Stimulated activated CD4-positive, alpha-beta T cell treated with anti-CD3 and anti-CD28 coated beads, TNF-alpha, amount 100 ng/mL, for 24 hours (primary cell): ENCODE measurements around the gene ZKSCAN1.
A peak's percentile ranks its signal among the peaks of the same experiment; 100 is the strongest.
"Not testable (repeated sequence)": the region's sequence is repeated elsewhere in the genome, so short reads cannot be mapped to it uniquely, and the experiment has no call there.

Source experiments
- DNase-seq, 3 experiments: peaks; one replicate each; pipeline ENCODE4 v3.0.0-alpha.2; 2020; ENCODE audit warnings: low read depth in 3 of 3

ZKSCAN1 gene

DNA sequence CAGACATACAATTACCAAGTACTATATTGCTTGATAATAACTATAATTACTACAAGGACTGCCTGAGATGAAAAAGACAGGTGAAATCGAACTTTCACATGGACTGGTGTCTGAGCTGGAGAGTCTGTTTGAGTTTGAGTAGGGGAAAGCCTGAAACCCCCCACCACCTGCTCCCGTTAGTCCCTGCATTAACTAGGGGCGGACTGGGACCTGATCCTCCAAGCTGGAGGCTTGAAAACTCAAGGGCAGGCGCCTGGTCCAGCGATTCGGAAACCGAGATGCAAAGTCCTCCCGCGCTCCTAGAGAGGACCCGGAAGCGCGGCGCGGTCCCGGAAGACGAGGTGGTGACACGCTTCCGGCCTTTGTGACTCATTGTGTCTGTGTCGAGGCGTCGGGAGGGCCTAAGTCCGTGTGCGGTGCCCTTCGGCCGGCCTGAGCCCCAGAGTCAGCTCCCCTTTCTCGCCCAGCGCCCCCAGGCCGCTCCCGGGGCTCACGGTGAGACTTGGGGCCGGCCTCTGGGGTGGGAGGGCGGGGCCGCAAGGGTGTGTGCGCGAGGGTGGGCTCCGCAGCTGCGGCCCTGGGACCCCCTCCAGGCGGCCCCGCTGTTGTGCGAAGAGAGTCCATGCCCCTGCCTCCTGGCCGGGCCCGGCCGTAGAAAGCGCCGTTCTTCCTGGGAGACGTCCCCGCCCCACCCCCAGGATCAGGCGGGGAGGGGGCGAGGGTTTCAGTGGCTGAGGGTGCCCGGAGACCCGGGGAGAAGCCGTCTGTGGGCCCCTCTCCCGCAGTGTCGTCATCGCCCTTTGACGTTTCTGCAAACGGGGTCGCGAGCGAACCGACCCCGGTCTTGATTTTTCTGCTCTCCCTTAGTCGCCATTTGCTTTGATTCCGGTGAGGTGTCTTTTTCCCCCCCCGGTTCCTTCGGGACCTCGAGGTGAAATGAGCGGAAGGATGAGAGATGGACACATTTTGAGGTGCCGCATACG lies at the start of gene ZKSCAN1:
Gene ZKSCAN1 (plus strand): TSS at position 365 of the 983 bp plus-strand sequence. CDS start 7,911 bp downstream, outside the sequence.
- peak; percentile 66 to 81 (median 74) for DNase-seq

DNA sequence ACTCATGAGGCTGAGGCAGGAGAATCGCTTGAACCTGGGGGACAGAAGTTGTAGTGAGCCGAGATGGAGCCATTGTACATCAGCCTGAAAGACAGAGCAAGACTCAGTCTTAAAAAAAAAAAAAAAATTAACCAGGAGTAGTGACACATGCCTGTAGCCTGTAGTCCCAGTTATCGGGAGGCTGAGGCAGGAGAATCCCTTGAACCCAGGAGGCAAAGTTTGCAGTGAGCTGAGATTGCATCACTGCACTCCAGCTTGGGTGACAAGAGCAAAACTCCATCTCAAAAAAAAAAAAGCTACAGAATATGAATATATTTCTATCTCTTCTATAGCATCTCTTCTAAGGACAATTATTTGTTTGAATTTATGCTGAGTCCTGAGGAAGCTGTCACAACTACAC lies 46.1 kb upstream of the ZKSCAN1 start:
- DNase-seq = no peak

DNA sequence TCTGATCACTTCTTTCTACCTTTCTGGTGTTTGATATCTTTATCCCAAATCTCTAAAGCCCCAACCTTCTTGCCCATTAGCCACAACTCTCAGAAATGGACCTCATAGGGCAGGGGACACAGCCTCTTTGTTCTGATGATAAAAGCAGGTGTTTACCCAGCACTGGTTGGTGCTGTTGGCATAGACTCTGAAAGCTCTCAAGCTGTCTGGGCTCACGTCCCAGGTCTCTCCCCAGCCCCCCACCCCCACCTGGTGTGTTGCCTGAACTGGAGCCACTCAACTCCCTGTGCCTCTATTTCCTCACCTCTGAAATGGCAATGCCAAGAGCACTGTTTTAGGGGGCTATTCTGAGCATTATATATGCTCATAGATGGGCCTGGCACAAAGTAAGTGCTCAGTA lies 45.6 kb upstream of the ZKSCAN1 start:
- not testable (repeated sequence) for DNase-seq

DNA sequence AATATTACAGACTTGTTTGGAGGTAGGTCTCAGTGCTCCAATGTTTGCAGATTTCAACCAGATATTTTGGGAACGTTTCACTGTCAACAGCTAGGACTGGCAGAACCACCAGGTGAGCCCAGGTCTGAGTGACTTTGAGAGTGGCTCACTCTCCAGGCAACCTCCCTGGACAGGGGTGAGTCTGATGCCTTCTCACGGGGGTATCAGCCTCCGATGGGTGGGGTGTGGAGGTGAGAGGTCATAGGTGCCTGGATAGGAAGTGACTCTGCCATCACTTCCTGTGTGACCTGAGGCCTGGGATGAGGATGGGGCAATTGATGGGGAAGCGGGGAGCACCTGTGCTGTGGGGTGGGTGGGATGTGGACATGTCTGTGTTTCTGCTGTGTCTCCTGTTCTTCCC lies 44.2 kb upstream of the ZKSCAN1 start:
- DNase-seq = no peak

DNA sequence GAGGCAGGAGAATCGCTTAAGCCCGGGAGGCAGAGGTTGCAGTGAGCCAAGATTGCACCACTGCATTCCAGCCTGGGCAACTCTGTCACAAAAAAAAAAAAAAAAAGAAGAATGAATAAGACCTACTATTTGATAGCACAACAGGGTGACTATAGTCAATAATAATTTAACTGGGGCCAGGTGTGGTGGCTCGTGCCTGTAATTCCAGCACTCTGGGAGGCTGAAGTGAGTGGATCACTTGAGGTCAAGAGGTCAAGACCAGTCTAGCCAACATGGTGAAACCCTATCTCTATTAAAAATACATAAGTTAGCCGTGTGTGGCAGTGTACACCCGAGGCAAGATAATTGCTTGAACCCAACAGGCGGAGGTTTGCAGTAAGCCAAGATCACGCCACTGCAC lies 41.6 kb upstream of the ZKSCAN1 start:
- not testable (repeated sequence) for DNase-seq

DNA sequence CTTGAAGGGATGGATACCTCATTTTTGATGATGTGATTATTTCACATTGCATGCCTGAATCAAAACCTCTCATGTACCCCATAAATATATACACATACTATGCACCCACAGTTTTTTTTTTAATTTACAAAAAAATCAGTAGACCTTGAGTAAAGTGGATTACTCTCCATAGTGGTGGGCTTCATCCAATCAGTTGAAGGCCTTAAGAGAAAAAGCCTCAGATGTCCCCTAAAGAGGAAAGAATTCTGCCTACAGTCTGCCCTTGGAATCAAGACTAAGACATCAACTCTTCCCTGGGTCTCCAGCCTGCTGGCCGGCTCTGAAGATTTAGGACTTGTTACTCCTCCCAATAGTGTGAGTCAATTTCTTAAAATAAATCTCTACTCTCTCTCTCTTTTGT lies 40.7 kb upstream of the ZKSCAN1 start:
- no peak for DNase-seq

DNA sequence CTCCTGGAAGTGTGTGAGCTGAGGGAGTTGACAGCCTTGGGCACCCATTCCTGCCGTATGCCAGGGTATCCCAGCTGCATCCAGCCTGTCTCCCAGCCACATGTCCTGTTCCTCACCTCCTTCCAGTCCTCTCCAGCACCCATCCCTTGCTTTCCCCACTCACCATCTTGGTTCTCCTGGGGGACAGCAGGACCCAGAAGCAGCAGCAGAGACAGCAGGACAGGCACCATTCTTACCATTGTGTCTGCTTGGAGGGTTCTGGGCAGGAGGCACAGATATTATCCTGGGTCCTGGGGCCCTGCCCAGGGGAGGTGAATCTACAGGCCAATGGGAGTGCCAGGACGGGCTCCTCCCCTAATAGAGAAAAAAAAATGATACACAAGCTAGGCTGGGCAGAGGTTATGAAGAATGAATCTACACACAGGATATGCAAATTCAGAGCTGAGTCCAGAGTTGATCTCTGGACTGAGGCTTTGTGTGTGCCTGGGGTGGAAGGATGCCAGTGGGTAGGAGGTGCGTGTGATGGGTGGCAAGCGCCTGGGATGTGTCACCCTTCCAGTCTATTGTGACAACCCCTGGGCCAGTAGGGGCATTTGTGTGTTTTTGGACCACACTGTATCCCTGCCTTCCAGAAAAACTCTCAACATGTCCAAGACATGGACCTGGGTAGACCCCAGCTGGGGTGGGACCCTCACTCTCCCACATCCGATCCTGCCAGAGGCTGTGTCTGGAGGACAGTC lies 39.4 kb upstream of the ZKSCAN1 start, which contains the start of gene AZGP1:
Gene AZGP1 (minus strand): TSS at position 250 of the 740 bp plus-strand sequence. CDS start 11 bp downstream, at position 239.
- no peak for DNase-seq

DNA sequence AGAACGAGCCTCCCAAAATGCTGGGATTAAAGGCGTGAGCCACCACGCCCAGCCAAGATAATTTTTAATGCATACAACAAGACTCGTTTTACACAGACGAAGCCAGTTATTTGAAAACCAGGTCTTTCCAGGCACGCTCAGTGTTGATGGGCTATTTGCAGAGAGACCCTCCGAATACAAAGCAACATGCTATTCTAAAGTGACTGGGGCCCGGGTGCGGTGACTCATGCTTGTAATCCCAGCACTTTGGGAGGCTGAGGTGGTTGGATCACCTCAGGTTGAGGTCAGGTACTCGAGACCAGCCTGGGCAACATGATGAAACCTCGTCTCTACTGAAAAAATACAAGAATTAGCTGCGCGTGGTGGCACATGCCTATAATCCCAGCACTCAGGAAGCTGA lies 38.8 kb upstream of the ZKSCAN1 start:
- DNase-seq = no peak

DNA sequence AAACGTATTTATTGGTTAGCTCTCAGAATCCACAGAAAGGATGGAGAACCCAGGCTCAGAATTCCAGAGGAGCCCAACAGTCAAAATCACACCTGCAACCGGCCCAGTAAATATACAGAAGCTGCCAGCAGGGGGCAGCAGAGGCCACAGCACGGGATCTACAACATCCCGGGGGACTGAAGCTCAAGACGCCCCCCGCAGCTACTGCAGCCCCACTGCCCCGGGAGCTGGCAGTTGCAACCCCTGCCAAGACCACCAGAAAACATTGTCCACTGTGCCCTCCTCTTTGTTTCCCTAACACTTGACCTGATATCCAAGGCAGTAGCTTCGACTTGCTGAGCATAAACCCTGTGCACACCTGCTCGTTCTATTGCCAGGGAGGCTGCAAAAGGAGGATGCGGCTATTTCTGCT lies 35.6 kb upstream of the ZKSCAN1 start:
- peak; percentile 29 to 62 (median 32) for DNase-seq

DNA sequence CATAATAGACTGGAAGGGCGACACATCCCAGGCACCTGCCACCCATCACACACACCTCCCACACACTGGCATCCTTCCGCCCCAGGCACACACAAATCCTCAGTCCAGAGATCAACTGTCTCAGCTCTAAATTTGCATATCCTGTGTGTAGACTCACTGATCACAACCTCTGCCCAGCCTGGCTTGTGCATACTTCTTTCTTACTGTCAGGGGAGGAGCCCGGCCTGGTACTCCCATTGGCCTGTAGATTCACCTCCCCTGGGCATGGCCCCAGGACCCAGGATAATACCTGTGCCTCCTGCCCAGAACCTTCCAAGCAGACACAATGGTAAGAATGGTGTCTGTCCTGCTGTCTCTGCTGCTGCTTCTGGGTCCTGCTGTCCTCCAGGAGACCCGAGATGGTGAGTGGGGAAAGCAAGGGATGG lies 34.9 kb upstream of the ZKSCAN1 start:
- not testable (repeated sequence) for DNase-seq

DNA sequence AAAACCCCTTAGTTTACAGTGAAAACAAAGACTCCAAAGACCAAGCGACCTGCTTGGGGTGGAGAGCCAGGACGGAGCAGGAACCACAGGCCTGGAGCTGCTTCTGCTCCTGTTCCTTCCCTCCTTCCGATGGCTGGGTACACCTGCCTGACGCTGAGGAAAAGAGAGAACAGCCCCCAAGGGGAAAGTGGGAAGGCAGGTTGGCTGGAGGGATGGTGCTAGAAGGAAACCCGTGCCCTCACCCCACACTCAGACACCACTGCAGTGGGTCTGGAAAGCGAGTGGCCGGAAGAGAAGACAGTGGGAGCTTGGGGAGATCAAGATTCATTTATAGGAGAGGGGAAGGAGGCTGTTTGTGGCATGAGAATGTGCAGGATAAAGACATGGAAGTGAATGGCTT lies 34.3 kb upstream of the ZKSCAN1 start:
- not testable (repeated sequence) for DNase-seq

DNA sequence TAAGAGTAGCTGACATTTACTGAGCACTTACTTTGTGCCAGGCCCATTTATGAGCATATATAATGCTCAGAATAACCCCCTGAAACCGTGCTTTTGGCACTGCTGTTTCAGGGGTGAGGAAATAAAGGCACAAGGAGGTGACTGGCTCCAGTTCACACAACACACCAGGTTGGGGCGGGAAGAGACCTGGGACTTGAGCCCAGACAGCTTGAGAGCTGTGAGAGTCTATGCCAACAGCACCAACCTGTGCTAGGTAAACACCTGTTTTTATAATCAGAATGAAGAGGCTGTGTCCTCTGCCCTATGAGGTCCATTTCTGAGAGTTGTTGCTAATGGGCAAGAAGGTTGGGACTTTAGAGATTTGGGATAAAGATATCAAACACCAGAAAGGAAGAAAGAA lies 30.8 kb upstream of the ZKSCAN1 start:
- DNase-seq = no peak

DNA sequence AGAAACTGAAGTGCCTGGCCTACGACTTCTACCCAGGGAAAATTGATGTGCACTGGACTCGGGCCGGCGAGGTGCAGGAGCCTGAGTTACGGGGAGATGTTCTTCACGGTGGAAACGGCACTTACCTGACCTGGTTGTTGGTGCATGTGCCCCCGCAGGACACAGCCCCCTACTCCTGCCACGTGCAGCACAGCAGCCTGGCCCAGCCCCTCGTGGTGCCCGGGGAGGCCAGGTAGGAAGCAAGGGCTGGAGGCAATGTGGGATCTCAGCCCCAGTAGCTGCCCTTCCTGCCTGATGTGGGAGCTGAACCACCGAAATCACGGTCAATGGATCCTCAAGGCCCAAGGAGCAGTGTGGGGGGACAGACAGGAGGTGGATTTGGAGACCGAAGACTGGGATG lies 28.1 kb upstream of the ZKSCAN1 start:
- DNase-seq = not testable (repeated sequence)

DNA sequence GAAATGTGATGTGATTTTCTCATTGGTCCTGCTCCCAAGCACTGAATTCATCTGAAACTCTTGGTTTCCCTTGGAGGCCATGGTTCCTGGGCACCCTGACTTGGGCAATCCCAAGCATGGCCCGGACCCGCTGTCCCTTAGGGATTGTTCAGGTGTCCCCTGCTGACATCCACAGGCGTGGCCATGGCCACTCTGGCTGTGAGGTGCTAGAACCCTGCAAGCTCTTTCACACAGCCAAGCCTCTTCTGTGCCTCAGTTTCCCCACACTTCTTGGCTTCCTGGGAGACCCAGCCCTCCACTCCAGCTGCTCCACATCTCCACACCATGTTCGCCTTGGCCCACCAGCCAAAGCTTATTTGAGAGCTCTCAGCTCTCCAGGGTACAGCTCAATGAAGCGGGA lies 27.6 kb upstream of the ZKSCAN1 start:
- no peak for DNase-seq

DNA sequence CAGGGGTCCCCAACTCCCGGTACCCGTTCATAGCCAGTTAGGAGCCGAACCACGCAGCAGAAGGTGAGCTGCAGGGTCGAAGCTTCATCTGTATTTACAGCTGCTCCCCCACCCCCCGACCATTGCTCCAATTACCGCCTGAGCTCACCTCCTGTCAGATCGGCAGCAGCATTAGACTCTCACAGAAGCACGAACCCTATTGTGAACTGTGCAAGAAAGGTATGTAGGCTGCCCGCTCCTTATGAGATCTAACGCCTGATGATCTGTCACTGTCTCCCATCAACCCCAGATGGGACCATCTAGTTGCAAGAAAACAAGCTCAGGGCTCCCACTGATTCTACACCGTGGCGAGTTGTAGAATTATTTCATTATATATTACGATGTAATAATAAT lies 24.9 kb upstream of the ZKSCAN1 start:
- no peak for DNase-seq

DNA sequence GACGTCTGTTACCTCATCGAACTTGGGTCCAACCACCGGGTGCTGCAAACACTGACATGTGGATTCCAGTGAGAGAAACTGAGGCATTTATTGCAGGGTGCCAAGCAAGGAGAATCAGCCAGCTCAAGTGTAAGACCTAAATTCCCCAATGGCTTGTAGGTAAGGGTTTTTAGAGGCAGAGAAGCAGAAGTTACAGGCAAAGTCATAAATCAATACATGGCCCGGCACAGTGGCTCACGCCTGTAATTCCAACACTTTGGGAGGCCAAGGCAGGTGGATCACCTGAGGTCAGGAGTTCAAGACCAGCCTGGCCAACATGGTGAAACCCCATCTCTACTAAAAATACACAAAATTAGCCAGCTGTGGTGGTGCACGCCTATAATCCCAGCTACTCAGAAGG lies 23.9 kb upstream of the ZKSCAN1 start:
- DNase-seq = not testable (repeated sequence)

DNA sequence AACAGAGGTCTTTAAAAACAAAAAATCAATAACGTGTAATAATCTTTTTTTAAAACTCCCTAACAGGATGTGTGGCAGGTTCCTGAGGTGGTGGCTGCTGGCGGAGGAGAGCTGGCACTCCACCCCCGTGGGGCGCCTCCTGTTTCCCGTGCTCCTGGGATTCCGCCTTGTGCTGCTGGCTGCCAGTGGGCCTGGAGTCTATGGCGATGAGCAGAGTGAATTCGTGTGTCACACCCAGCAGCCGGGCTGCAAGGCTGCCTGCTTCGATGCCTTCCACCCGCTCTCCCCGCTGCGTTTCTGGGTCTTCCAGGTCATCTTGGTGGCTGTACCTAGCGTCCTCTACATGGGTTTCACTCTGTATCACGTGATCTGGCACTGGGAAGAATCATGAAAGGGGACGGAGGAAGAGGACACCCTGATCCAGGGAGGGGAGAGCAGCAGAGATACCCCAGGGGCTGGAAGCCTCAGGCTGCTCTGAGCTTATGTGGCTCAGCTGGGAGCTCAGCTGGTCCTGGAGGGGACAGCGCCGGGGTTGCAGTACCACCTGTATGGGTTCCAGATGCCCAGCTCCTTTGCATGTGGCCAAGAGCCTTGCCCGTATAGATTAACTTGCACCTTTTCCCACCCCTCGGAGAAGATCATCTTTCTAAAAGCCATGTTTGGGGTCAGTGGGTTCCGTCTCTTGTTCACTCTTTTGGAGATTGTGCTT lies 22.9 kb upstream of the ZKSCAN1 start:
- no peak for DNase-seq

DNA sequence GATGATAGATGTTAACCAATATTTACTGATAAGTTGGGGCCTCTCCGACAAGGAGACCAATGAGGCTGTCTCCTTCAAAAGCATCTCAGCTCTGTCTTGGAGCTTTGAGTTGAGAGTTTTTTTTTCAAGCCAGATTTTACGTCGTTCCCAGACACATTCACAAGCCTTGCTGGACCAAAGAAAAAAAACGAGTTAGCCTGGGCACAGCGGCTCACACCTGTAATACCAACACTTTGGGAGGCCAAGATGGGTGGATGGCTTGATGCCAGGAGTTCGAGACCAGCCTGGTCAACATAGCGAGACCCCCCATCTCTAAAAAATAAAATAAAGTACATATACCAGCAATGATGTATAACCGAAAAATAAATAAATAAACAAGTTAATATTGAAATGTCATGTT lies 20.6 kb upstream of the ZKSCAN1 start:
- no peak for DNase-seq

DNA sequence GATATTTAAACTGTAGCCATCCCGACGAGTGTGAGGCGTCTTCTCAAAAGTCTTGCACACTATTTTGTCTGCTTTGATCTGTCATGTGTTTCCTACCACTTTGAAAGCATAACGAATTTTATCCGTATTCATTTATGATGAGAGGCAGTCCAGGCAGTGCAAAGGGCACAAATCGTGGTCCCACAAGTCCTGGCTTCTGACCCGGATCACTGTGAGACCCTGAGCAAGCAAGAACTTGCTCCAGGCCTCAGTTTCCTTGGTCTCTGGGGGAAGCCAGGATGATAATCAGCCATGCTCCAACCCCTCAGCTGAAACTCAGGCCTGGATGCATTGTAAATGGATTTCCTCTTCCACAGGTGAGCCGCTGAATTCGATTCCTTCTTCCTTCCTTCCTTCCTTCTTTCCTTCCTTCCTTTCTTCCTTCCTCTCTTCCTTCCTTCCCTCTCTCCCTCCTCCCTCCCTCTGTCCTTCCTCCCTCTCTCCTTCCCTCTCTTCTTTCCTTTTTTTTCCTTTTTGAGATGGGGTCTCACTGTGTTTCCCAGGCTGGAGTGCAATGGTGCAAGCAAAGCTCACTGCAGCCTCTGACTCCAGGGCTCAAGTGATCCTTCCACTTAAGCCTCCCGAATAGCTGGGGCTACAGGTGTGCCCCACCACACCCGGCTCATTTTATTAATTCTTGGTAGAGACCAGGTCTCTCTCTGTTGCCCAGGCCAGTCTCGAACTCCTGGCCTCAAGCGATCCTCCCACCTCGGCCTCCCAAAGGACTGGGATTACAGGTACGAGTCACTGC lies 18.4 kb upstream of the ZKSCAN1 start:
- no peak for DNase-seq

DNA sequence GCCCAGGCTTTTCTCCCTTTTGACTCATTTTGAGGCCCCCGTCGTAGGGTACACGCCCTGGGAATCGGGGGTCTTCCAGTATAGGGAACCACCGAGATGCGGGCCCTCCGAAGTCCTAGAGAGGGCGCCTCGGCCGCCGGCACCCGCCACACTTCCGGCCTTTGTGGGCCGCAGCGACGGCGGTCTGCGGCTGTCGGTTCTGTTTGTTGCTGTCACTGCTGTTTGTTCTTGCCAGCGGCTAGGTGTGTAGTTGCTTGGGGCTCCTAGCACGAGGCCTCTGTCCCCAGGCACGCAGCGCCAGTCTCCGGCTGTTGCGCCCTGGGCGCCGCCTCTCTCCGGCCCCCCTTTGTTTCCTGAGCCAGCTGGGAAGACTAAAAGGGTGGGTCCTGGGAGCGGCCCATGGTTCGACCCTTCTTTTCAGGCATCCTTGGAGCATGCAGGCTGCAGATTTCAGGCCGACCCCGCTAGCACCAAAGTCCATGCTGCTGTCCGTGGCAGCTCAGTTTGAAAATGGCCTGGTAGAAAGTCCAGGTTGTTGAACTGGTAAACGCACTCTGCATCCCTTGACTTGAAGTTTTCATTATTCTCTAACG lies 17.8 kb upstream of the ZKSCAN1 start:
- DNase-seq = peak in 1 of 3 experiments; percentile 46

DNA sequence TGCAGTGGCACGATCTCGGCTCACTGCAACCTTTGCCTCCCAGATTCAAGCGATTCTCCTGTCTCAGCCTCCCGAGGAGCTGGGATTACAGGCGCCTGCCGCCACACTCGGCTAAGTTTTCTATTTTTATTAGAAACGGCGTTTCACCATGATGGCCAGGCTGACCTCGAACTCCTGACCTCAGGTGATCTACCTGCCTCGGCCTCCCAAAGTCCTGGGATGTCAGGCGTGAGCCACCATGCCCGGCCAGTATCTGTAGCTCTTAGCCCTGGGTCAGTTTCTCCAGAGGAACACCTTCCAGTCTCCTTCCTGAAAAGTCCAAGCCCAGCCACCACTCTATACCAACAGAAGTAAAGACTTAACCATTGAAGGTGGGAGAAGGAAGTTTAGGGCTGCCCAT lies 15.2 kb upstream of the ZKSCAN1 start:
- DNase-seq = no peak
